HL-60 (cell line): Measurements from ENCODE around the gene OR2L3.

Experiments used
- POLR2AphosphoS5 ChIP-seq: IDR thresholded peaks from 2 replicates; pipeline ENCODE4 v1.6.1; 2012; ENCODE audit warnings: low read depth
- SPI1 ChIP-seq: IDR thresholded peaks from 2 replicates; pipeline ENCODE4 v1.6.1; 2012; ENCODE audit warnings: low read depth, mild to moderate bottlenecking, borderline replicate concordance
- TF ChIP-seq, protein P1 (sequence below): IDR thresholded peaks from one replicate; pipeline ENCODE4 v1.5.1; 2011; ENCODE audit warnings: low read length, control low read depth, inconsistent platforms; ENCODE audit not compliant: insufficient read depth
- TF ChIP-seq, protein P2 (sequence below): IDR thresholded peaks from 2 replicates; pipeline ENCODE4 v1.6.1; 2012; ENCODE audit warnings: low read depth; ENCODE audit not compliant: insufficient replicate concordance

DNA sequence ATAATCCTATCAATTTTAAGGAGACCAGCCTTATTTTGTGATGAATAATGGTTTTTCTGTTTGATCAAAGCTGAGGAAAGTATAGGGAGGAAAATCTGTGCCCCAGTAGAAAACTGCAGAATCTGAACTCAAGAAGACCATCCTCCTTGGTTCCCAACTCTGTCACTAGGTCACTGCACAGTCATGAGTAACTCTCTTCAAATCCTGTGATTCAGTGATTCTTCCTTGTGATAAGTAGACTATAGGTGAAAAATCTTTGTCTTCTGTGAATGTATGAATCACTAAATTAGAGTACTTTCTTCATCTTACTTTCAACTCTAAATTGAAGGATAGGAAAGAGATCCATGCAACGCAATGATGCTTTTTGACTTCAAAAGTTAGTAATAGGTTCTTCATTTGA, 46.5 kb upstream of the OR2L3 start:
- TF ChIP-seq, protein P1, sequence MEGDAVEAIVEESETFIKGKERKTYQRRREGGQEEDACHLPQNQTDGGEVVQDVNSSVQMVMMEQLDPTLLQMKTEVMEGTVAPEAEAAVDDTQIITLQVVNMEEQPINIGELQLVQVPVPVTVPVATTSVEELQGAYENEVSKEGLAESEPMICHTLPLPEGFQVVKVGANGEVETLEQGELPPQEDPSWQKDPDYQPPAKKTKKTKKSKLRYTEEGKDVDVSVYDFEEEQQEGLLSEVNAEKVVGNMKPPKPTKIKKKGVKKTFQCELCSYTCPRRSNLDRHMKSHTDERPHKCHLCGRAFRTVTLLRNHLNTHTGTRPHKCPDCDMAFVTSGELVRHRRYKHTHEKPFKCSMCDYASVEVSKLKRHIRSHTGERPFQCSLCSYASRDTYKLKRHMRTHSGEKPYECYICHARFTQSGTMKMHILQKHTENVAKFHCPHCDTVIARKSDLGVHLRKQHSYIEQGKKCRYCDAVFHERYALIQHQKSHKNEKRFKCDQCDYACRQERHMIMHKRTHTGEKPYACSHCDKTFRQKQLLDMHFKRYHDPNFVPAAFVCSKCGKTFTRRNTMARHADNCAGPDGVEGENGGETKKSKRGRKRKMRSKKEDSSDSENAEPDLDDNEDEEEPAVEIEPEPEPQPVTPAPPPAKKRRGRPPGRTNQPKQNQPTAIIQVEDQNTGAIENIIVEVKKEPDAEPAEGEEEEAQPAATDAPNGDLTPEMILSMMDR = no peak
- TF ChIP-seq SPI1 (no peak), POLR2AphosphoS5 (no peak)
- TF ChIP-seq, protein P2, sequence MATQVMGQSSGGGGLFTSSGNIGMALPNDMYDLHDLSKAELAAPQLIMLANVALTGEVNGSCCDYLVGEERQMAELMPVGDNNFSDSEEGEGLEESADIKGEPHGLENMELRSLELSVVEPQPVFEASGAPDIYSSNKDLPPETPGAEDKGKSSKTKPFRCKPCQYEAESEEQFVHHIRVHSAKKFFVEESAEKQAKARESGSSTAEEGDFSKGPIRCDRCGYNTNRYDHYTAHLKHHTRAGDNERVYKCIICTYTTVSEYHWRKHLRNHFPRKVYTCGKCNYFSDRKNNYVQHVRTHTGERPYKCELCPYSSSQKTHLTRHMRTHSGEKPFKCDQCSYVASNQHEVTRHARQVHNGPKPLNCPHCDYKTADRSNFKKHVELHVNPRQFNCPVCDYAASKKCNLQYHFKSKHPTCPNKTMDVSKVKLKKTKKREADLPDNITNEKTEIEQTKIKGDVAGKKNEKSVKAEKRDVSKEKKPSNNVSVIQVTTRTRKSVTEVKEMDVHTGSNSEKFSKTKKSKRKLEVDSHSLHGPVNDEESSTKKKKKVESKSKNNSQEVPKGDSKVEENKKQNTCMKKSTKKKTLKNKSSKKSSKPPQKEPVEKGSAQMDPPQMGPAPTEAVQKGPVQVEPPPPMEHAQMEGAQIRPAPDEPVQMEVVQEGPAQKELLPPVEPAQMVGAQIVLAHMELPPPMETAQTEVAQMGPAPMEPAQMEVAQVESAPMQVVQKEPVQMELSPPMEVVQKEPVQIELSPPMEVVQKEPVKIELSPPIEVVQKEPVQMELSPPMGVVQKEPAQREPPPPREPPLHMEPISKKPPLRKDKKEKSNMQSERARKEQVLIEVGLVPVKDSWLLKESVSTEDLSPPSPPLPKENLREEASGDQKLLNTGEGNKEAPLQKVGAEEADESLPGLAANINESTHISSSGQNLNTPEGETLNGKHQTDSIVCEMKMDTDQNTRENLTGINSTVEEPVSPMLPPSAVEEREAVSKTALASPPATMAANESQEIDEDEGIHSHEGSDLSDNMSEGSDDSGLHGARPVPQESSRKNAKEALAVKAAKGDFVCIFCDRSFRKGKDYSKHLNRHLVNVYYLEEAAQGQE = no peak
